K562 (cell line): ENCODE data around the gene CELF4. TPM values are rescaled to one million over a fixed set of nuclear protein-coding genes. Genes with fewer than 3 reads are reported as not detected.

Experiments
- ATAC-seq: fragments of 200-7000 bp; cut with Tn5 transposase; 3 replicates; pipeline ENCODE4 v1.9.1; 2020; ENCODE audit warnings: moderate library complexity
- BruUV-seq: library from RNA; stranded (reverse); fragments of 400-500 nt; replicated peaks from 2 replicates; lab custom pipeline; 2021; lab: Mats Ljungman, UMichigan
- CTCF ChIA-PET: fragments of 300-600 bp; formaldehyde crosslinking; extraction: SDS; loops from one replicate; lab custom pipeline; 2021; ENCODE audit warnings: low intra/inter-chr PET ratio; lab: Yijun Ruan, JAX
- POLR2A ChIA-PET: fragments of 300-600, 350-650 bp; sonication (Branson Sonifier 250); formaldehyde crosslinking; extraction: SDS; loops from one replicate; lab custom pipeline; 2021; ENCODE audit warnings: antibody characterized with exemption, inconsistent platforms; lab: Yijun Ruan, JAX
- DNase-seq, 4 experiments: peaks; one replicate each; pipeline versions ENCODE4 v3.0.0 to v3.0.0-alpha.2; 2011 to 2018; ENCODE audit warnings: low spot score in 3 of 4, mixed read lengths in 3 of 4; ENCODE audit errors: extremely low read depth in 1 of 4
- FAIRE-seq: peaks from 2 replicates; lab custom pipeline; 2011; peaks lifted over from hg19 to GRCh38; lab: Jason Lieb, UNC
- H2AFZ ChIP-seq: 2 replicates; pipeline ENCODE4 v1.6.0; 2011; ENCODE audit warnings: low read depth, low read length, control low read depth, inconsistent platforms
- H3K27ac ChIP-seq: fragments of 200-600 bp; 3 replicates; pipeline ENCODE4 v1.8.0; 2011; ENCODE audit warnings: low read depth, mild to moderate bottlenecking, control low read depth, inconsistent platforms, low read length, moderate library complexity, mixed read lengths; ENCODE audit errors: extremely low read depth
- H3K27me3 ChIP-seq, 2 experiments: fragments of 300-600 bp in 1 of 2; 2 replicates in 1 of 2; 3 replicates in 1 of 2; pipeline versions ENCODE4 v1.6.0 to v1.8.0; 2011; ENCODE audit warnings: inconsistent platforms in 2 of 2, low read length in 2 of 2, mild to moderate bottlenecking in 1 of 2, mixed read lengths in 1 of 2, moderate library complexity in 1 of 2; ENCODE audit not compliant: control insufficient read depth in 2 of 2, insufficient read depth in 2 of 2
- H3K36me3 ChIP-seq: fragments of 300-600 bp; 3 replicates; pipeline ENCODE4 v1.8.0; 2011; ENCODE audit warnings: mild to moderate bottlenecking, low read length, inconsistent platforms; ENCODE audit not compliant: control insufficient read depth, insufficient read depth
- H3K4me1 ChIP-seq, 2 experiments: fragments of 200-600 bp in 1 of 2; replicated peaks in 1 of 2; 2 replicates in 1 of 2; 3 replicates in 1 of 2; pipeline versions ENCODE4 v1.5.1 to v1.8.0; 2011; ENCODE audit warnings: inconsistent platforms in 2 of 2, low read length in 2 of 2, mild to moderate bottlenecking in 1 of 2, mixed read lengths in 1 of 2, moderate library complexity in 1 of 2; ENCODE audit not compliant: control insufficient read depth in 2 of 2, insufficient read depth in 2 of 2
- H3K4me2 ChIP-seq: 2 replicates; pipeline ENCODE4 v1.6.1; 2011; ENCODE audit warnings: low read length, control low read depth, inconsistent platforms, mixed read lengths; ENCODE audit not compliant: insufficient read depth
- H3K4me3 ChIP-seq: fragments of 200-600 bp; sonication (generic), shearing (Covaris generic); 2 replicates; pipeline ENCODE4 v1.5.1; 2016; ENCODE audit warnings: control low read depth, inconsistent platforms
- H3K79me2 ChIP-seq: fragments of 200-600 bp; 3 replicates; pipeline ENCODE4 v1.8.0; 2011; ENCODE audit warnings: low read length, inconsistent platforms; ENCODE audit not compliant: control insufficient read depth, insufficient read depth
- H3K9ac ChIP-seq, 2 experiments: 2 replicates each; pipeline versions ENCODE4 v1.6.0 to v1.6.1; 2011; ENCODE audit warnings: low read depth in 2 of 2, low read length in 2 of 2, control low read depth in 1 of 2, inconsistent platforms in 1 of 2, mild to moderate bottlenecking in 1 of 2, mixed read lengths in 1 of 2; ENCODE audit not compliant: insufficient read depth in 1 of 2
- H3K9me1 ChIP-seq: one replicate; pipeline ENCODE4 v1.6.0; 2011; ENCODE audit warnings: inconsistent platforms, mild to moderate bottlenecking, low read length, moderate library complexity; ENCODE audit not compliant: control insufficient read depth, insufficient read depth
- H3K9me3 ChIP-seq: replicated peaks from 2 replicates; pipeline ENCODE4 v1.5.1; 2011; ENCODE audit warnings: low read depth, low read length, inconsistent platforms; ENCODE audit not compliant: control insufficient read depth, insufficient read depth
- H4K20me1 ChIP-seq: replicated peaks from 2 replicates; pipeline ENCODE4 v1.6.1; 2011; ENCODE audit warnings: low read length, inconsistent platforms, mixed read lengths; ENCODE audit not compliant: control insufficient read depth, insufficient read depth
- CHCHD3 ChIP-seq: fragments of 250-450 bp; sonication (Bioruptor Pico); IDR thresholded peaks from 2 replicates; pipeline ENCODE4 v2.1.2; 2022; ENCODE audit warnings: mild to moderate bottlenecking
- CUX1 ChIP-seq: fragments of 200-800 bp; sonication (Bioruptor generic); IDR thresholded peaks from 2 replicates; pipeline ENCODE4 v1.6.1; 2016; ENCODE audit warnings: missing genetic modification characterization, missing compliant biosample characterization
- HNRNPUL1 ChIP-seq: fragments of 200-400 bp; formaldehyde crosslinking; IDR thresholded peaks from 2 replicates; pipeline ENCODE4 v1.6.1; 2017; ENCODE audit warnings: low read length
- WGBS: fragments of 100-300 bp; shearing (Covaris generic); methylation state at CpG from one replicate; pipeline ENCODE4 v1.1.6; 2016; ENCODE audit warnings: low coverage, mixed read lengths; ENCODE audit not compliant: insufficient coverage; ENCODE audit errors: missing lambda C conversion rate; 5-methylcytosine and 5-hydroxymethylcytosine counted together
- in situ Hi-C: fragments of 300-500 bp; cut with MboI; formaldehyde crosslinking; loops from 4 replicates; pipeline ENCODE4 v1.15.0; 2018; ENCODE audit warnings: inconsistent platforms, mixed read lengths
- intact Hi-C: fragments of 100-400 bp; cut with micrococcal nuclease; formaldehyde crosslinking; loops from 2 replicates; pipeline ENCODE4 v1.14.2; 2022
- polyA plus RNA-seq, 8 experiments: library from polyadenylated mRNA; depleted of rRNA in 4 of 8; stranded (reverse) in 5 of 8; unstranded in 3 of 8; fragments of >200 nt; fragmentation: Nextera tagmentation in 2 of 8; fragmentation: Illumina TruSeq in 1 of 8; extraction: Ambion mirVana in 2 of 8; extraction: Trizol in 1 of 8; gene quantifications; 2 replicates each; pipeline versions ENCODE4 v1.2.1 to v1.2.3, GENCODE V29; 2011 to 2014; ENCODE audit warnings: inconsistent platforms in 1 of 8, missing spikeins in 1 of 8
- total RNA-seq, 7 experiments: library from RNA; depleted of rRNA in 6 of 7; stranded (reverse); fragments of >200 nt in 6 of 7; fragmentation: Illumina TruSeq in 2 of 7; extraction: Trizol in 2 of 7; gene quantifications; 2 replicates each; pipeline versions ENCODE4 v1.2.1 to v1.2.3, GENCODE V29; 2011 to 2021; ENCODE audit warnings: low replicate concordance in 1 of 7

Gene CELF4
- total and polyA plus RNA-seq, 9 of the 15 experiments (the other 6 are each of a cell fraction or from before 2014, with no cell fraction given), result 0.04 to 0.24 (median 0.07) TPM; not detected in 3

- H3K36me3 ChIP-seq, result no peaks in the 10 kb centered on the region
- WGBS, result under 1% methylated on average over 11 of the region's 11 CpGs
- H3K9me3 ChIP-seq, result no peaks in the 10 kb centered on the region
- DNase-seq (no peak), FAIRE-seq (no peak), ATAC-seq (no peak)
- CTCF ChIA-PET, result no interaction called here
- H3K27me3 ChIP-seq, result peaks cover 0 to 19% of the 10 kb centered on the region in 2 experiments; a peak in 1 of 5 replicates
- POLR2A ChIA-PET, result interaction anchor here (0.6 to 0.7 kb wide), 2 partner anchors 48 to 76 kb away, joined by 3 read pairs; no protein-coding TSS in a partner anchor
- H4K20me1 ChIP-seq, result peaks cover 9% of the 10 kb centered on the region
- H3K4me3 ChIP-seq, result no peak overlapping the region
- H3K4me1 ChIP-seq, result no peaks in the 10 kb centered on the region
- intact Hi-C loops (loop anchor here (5.0 kb wide), 2 partner anchors 328 to 397 kb away; no protein-coding TSS in a partner anchor), in situ Hi-C loops (no loop called here)
- H3K9me1 ChIP-seq, result no peaks in the 10 kb centered on the region
- H3K4me2 ChIP-seq, result no peak overlapping the region
- no peaks in the 10 kb centered on the region for H3K79me2 ChIP-seq
- TF ChIP-seq CUX1 (CRISPR knock-in tag) (no peak), HNRNPUL1 (no peak), CHCHD3 (CRISPR knock-in tag) (no peak)
- no peak overlapping the region for H3K27ac ChIP-seq
- H3K9ac ChIP-seq, result no peak overlapping the region
- BruUV-seq, result no TSS peak
- H2AFZ ChIP-seq, result no peak overlapping the region
These were observed 225.8 kb downstream of the CELF4 start for GRCh38 chr18:37339701-37340215.
